ENCODE results near the gene DLGAP1.

DLGAP1 gene

DNA sequence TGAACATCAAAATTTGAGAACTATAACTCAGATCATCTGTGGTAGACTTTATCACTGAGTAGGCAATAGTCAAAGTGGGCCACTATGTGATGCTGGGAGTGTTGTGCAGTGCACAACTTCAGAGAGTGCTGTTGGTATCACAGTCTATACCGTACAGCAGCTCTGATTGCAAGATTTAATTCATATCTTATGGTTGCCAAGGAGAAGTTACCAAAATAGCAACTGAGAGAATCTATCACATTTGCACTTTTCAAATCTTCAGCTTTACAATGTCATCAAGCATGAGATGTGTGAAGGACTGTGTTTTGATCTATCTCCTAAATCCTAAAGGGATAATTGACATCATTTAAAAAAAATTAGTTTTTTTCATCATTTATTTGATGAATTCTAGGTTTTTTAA lies 216.1 kb downstream of the DLGAP1 start:
- H3K4me3 ChIP-seq (ENCODE audit: low read depth in 1 of 2, low read length in 2 of 2) = no peak overlapping the region
- no peaks in the 10 kb centered on the region for H3K36me3 ChIP-seq (ENCODE audit: control insufficient read depth in 1 of 2, insufficient read depth in 2 of 2, low read length in 2 of 2)
- H3K4me1 ChIP-seq (ENCODE audit: control insufficient read depth in 1 of 2, insufficient read depth in 2 of 2, low read length in 2 of 2) = no peaks in the 10 kb centered on the region
- no peaks in the 10 kb centered on the region for H3K27me3 ChIP-seq (ENCODE audit: low read depth, low read length)
- H3K9me3 ChIP-seq (ENCODE audit: control insufficient read depth in 1 of 2, low read length in 2 of 2) = no peaks in the 10 kb centered on the region
- H3K27ac ChIP-seq (ENCODE audit: low read length) = no peak overlapping the region

DNA sequence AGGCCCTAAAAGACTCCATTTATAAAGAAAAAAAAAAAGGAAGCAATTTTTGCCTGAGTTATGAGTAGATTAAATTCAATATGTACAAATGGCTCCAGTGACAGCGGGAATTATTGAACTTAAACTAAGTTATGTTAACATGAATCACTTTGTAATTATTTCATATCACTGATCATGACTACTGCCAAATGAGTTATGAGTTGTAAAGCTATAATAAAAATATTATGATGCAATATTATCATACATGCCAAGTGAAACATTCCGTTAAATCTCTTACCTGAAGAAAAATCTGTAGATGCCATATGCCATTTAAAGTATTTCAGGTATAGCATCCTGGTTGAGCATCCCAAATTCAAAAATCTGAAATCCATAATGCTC lies 217.5 kb downstream of the DLGAP1 start:
- Histone ChIP-seq H3K9me3 (ENCODE audit: control insufficient read depth in 1 of 2, low read length in 2 of 2) (no peaks in the 10 kb centered on the region), H3K27ac (ENCODE audit: low read length) (no peak overlapping the region), H3K4me1 (ENCODE audit: control insufficient read depth in 1 of 2, insufficient read depth in 2 of 2, low read length in 2 of 2) (no peaks in the 10 kb centered on the region), H3K4me3 (ENCODE audit: low read depth in 1 of 2, low read length in 2 of 2) (no peak overlapping the region), H3K27me3 (ENCODE audit: low read depth, low read length) (no peaks in the 10 kb centered on the region), H3K36me3 (ENCODE audit: control insufficient read depth in 1 of 2, insufficient read depth in 2 of 2, low read length in 2 of 2) (no peaks in the 10 kb centered on the region)

DNA sequence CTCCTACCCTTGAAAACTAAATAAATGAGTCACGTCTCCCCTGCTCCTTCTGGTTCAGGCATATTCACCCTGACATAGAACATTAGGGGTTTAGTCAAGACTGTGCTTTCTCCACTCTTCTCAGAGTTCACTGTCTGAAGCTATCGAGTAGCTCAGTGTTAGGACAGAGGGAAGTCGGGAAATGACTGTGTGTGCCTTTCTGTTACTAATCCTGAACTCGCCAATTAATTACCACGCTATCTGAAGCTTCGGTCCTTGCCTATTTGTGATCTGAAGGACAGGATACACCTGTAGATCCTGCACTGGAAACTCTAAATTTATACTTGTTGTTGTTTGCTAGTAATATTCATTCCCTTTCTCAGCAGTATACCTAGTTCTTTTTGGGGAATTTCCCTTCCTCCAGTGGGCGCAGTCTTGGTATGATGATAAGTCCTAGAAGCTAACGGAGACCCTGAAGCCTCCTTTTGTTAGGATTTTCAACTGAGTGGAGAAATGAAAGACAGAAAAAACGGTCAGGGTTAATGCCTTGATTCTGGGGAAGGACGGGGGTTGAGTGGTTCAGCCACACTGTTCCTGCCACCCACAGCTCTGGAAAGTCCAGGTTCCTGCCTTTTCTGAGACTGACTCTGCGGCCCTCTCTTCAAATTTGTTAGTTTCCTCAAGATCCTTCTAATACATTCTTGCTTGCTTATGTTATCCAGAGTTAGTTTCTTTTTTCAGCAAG lies 218.0 kb downstream of the DLGAP1 start:
- no peak overlapping the region for H3K4me3 ChIP-seq (ENCODE audit: low read depth in 1 of 2, low read length in 2 of 2)
- H3K27me3 ChIP-seq (ENCODE audit: low read depth, low read length) = no peaks in the 10 kb centered on the region
- no peaks in the 10 kb centered on the region for H3K36me3 ChIP-seq (ENCODE audit: control insufficient read depth in 1 of 2, insufficient read depth in 2 of 2, low read length in 2 of 2)
- H3K27ac ChIP-seq (ENCODE audit: low read length) = no peak overlapping the region
- H3K9me3 ChIP-seq (ENCODE audit: control insufficient read depth in 1 of 2, low read length in 2 of 2) = no peaks in the 10 kb centered on the region
- no peaks in the 10 kb centered on the region for H3K4me1 ChIP-seq (ENCODE audit: control insufficient read depth in 1 of 2, insufficient read depth in 2 of 2, low read length in 2 of 2)

DNA sequence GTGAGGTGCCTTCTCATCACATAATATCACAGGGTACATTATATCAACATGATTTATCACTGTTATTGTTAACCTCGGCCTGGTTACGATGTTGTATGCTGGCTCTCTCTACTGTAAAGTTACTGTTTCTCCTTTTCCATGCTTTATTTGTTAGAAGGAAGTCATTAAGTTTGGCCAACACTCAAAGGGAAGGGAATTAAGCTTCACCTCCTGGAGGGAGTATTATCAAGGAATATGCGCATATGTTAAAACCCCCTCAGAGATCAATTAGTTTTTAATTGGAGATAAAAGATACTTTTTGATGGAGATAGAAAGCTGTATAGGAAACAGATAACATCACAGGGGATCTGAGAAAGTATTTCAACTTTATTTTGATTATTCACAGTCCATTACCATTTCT lies 221.6 kb downstream of the DLGAP1 start:
- no peak overlapping the region for H3K4me3 ChIP-seq (ENCODE audit: low read depth in 1 of 2, low read length in 2 of 2)
- no peaks in the 10 kb centered on the region for H3K27me3 ChIP-seq (ENCODE audit: low read depth, low read length)
- no peak overlapping the region for H3K27ac ChIP-seq (ENCODE audit: low read length)
- H3K36me3 ChIP-seq (ENCODE audit: control insufficient read depth in 1 of 2, insufficient read depth in 2 of 2, low read length in 2 of 2) = no peaks in the 10 kb centered on the region
- H3K4me1 ChIP-seq (ENCODE audit: control insufficient read depth in 1 of 2, insufficient read depth in 2 of 2, low read length in 2 of 2) = no peaks in the 10 kb centered on the region
- H3K9me3 ChIP-seq (ENCODE audit: control insufficient read depth in 1 of 2, low read length in 2 of 2) = peaks cover 0 to 6% of the 10 kb centered on the region in 2 donors

DNA sequence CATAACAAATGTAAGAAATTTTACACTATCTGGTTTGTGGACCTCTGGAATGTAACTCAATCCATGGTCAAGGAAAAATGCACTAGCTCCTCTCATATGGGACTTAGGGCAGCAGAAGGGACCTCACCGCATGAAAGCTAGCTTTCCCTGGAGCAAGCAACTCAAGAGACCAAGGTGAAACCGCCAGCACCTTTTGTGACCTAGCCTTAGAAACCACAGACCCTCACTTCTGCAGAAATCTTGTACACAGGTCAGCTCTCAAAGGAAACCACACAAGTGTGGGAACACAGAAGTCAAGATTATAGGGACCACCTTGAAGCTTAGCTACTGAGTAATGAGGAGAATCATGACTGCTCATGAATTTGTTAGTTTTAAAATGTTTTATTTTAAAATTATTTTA lies 222.5 kb downstream of the DLGAP1 start:
- Histone ChIP-seq H3K4me3 (ENCODE audit: low read depth in 1 of 2, low read length in 2 of 2) (no peak overlapping the region), H3K9me3 (ENCODE audit: control insufficient read depth in 1 of 2, low read length in 2 of 2) (peaks cover 0 to 6% of the 10 kb centered on the region in 2 donors), H3K27ac (ENCODE audit: low read length) (no peak overlapping the region), H3K4me1 (ENCODE audit: control insufficient read depth in 1 of 2, insufficient read depth in 2 of 2, low read length in 2 of 2) (no peaks in the 10 kb centered on the region), H3K27me3 (ENCODE audit: low read depth, low read length) (no peaks in the 10 kb centered on the region), H3K36me3 (ENCODE audit: control insufficient read depth in 1 of 2, insufficient read depth in 2 of 2, low read length in 2 of 2) (no peaks in the 10 kb centered on the region)

DNA sequence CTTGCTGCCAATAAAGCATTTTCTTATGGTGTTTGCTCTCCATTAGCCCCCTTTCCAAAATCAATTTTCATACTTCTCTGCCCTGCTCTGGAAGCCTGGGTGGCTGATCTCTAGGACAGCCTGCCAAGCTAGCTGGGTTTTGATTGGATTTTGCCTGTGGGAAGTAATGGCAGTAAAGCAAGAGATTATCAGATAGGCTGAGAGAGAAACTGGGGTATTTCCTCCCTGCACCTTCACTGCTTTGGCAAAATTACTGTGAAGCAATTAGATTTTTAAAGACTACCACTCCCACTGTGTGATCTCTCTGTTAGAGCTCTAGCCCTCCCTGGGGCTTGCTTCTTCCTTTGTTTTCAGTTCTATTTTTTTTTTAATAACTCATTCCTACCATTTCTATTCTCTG lies 223.8 kb downstream of the DLGAP1 start:
- peaks cover 0 to 6% of the 10 kb centered on the region in 2 donors for H3K9me3 ChIP-seq (ENCODE audit: control insufficient read depth in 1 of 2, low read length in 2 of 2)
- H3K36me3 ChIP-seq (ENCODE audit: control insufficient read depth in 1 of 2, insufficient read depth in 2 of 2, low read length in 2 of 2) = no peaks in the 10 kb centered on the region
- no peak overlapping the region for H3K4me3 ChIP-seq (ENCODE audit: low read depth in 1 of 2, low read length in 2 of 2)
- no peaks in the 10 kb centered on the region for H3K27me3 ChIP-seq (ENCODE audit: low read depth, low read length)
- H3K4me1 ChIP-seq (ENCODE audit: control insufficient read depth in 1 of 2, insufficient read depth in 2 of 2, low read length in 2 of 2) = no peaks in the 10 kb centered on the region
- no peak overlapping the region for H3K27ac ChIP-seq (ENCODE audit: low read length)

DNA sequence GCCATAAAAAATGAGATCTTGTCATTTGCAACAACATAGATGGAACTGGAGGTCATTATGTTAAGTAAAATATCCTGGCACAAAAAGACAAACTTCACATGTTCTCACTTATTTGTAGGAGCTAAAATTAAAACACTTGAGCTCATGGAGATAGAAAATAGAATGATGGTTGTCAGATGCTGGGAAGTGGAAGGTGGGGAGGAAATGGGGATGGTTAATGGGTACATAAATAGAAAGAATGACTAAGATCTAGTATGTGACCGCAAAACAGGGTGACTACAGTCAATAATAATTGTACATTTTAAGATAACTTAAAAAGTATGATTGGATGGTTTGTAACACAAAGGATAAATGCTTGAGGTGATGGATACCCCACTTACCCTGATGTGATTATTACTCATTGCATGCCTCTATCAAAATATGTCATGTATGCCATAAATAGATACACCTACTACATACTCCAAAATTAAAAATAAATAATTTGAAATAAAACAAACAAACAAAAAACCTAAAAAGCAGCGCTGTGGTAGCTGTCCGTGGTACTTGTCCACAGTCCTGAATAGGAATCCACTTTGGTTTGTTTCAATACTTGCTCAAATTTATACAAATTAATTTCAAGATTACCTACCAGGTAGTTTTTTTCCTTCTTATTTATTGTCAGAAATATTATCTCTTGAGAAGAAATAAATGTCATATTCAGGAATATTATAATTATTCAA lies 224.5 kb downstream of the DLGAP1 start:
- H3K27ac ChIP-seq (ENCODE audit: low read length) = no peak overlapping the region
- no peaks in the 10 kb centered on the region for H3K36me3 ChIP-seq (ENCODE audit: control insufficient read depth in 1 of 2, insufficient read depth in 2 of 2, low read length in 2 of 2)
- H3K9me3 ChIP-seq (ENCODE audit: control insufficient read depth in 1 of 2, low read length in 2 of 2) = peaks cover 0 to 6% of the 10 kb centered on the region in 2 donors
- no peaks in the 10 kb centered on the region for H3K4me1 ChIP-seq (ENCODE audit: control insufficient read depth in 1 of 2, insufficient read depth in 2 of 2, low read length in 2 of 2)
- no peak overlapping the region for H3K4me3 ChIP-seq (ENCODE audit: low read depth in 1 of 2, low read length in 2 of 2)
- H3K27me3 ChIP-seq (ENCODE audit: low read depth, low read length) = no peaks in the 10 kb centered on the region

DNA sequence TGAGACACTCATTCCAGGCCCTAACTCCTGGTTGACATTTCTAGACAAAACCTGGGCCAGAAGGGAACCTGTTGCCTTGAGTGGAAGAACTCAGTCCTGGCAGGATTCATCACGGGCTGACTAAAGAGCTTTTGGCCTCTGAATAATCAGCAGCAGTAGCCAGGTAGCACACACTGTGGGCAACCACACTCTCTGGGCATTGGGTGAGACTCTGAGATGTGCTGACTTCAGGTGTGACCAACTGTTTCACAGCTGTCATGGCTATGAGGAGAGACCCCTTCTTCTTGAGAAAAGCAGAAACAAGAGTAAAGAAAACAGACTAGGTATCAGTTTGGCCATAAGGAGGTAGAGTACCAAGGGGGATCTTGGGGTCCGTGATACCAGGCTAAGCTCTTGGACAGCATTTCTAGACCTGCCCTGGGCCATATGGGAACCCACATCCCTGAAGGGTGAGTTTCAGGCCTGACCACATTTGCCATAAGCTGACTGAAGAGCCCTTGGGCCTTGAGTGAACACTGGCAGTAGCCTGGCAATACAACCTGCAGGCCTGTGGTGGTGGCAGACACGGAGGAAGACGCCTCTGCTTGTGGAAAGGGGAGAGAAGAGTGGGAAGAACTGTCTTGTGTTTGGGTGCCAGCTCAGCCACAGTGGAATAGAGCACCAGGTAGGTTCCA lies 230.9 kb downstream of the DLGAP1 start:
- Histone ChIP-seq H3K27ac (ENCODE audit: low read length) (no peak overlapping the region), H3K4me3 (ENCODE audit: low read depth in 1 of 2, low read length in 2 of 2) (no peak overlapping the region), H3K27me3 (ENCODE audit: low read depth, low read length) (no peaks in the 10 kb centered on the region), H3K9me3 (ENCODE audit: control insufficient read depth in 1 of 2, low read length in 2 of 2) (peaks cover 0 to 1% of the 10 kb centered on the region in 2 donors), H3K36me3 (ENCODE audit: control insufficient read depth in 1 of 2, insufficient read depth in 2 of 2, low read length in 2 of 2) (no peaks in the 10 kb centered on the region), H3K4me1 (ENCODE audit: control insufficient read depth in 1 of 2, insufficient read depth in 2 of 2, low read length in 2 of 2) (no peaks in the 10 kb centered on the region)

DNA sequence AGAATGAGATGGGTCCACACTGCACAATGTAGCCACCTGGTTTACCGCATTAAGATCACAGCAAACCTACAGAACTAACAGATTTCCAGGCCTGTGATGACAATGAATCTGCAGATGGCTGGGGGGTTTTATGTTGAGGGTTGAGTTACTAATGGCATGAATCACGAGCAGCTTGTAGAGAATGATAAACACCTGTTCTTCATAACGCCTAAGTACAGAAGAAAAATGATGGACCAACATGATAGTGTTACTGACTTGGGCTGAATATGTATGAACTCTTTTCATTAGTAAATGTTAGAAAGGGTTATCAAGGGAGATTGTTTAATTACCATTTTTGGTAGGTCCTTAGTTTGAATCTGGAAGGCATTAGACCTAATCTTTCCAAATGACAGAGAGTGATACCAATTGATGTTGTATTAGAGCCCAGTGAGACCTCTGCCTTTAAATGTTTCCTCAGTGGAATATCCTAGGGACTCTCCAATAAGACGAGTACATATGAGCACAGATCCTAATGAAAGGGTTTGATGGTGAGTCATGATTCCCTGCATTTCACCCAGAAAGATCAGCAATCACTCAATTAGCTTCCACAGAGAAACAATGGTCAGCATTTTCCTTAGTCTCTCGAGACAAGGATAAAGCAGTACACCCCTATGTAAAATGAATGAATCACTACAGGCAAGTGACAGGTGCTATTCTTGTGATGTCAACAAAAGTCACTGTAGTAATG lies 243.8 kb downstream of the DLGAP1 start:
- Histone ChIP-seq H3K27ac (ENCODE audit: low read length) (no peak overlapping the region), H3K4me3 (ENCODE audit: low read depth in 1 of 2, low read length in 2 of 2) (no peak overlapping the region), H3K27me3 (ENCODE audit: low read depth, low read length) (no peaks in the 10 kb centered on the region), H3K4me1 (ENCODE audit: control insufficient read depth in 1 of 2, insufficient read depth in 2 of 2, low read length in 2 of 2) (no peaks in the 10 kb centered on the region), H3K36me3 (ENCODE audit: control insufficient read depth in 1 of 2, insufficient read depth in 2 of 2, low read length in 2 of 2) (no peaks in the 10 kb centered on the region), H3K9me3 (ENCODE audit: control insufficient read depth in 1 of 2, low read length in 2 of 2) (no peaks in the 10 kb centered on the region)

DNA sequence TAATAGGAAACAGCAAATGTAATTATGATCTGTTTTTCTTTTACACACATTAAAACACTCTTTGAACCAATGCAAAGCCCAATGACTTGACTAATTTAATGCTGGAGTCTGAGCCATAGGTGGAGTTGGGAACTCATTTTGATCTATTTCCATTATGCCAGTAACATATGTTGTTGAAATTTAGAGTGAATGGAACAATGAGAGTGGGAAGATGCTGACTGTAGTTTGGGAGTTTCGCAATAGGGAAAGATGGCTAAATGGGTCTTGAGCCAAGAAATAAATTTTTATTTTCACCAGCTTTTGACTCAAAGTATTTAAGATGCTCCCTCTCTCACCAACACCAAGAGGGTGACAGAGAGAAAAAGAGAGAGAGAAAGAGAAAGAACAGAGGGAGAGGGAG lies 246.7 kb downstream of the DLGAP1 start:
- Histone ChIP-seq H3K4me1 (ENCODE audit: control insufficient read depth in 1 of 2, insufficient read depth in 2 of 2, low read length in 2 of 2) (no peaks in the 10 kb centered on the region), H3K9me3 (ENCODE audit: control insufficient read depth in 1 of 2, low read length in 2 of 2) (no peaks in the 10 kb centered on the region), H3K27ac (ENCODE audit: low read length) (no peak overlapping the region), H3K36me3 (ENCODE audit: control insufficient read depth in 1 of 2, insufficient read depth in 2 of 2, low read length in 2 of 2) (no peaks in the 10 kb centered on the region), H3K4me3 (ENCODE audit: low read depth in 1 of 2, low read length in 2 of 2) (no peak overlapping the region), H3K27me3 (ENCODE audit: low read depth, low read length) (no peaks in the 10 kb centered on the region)

DNA sequence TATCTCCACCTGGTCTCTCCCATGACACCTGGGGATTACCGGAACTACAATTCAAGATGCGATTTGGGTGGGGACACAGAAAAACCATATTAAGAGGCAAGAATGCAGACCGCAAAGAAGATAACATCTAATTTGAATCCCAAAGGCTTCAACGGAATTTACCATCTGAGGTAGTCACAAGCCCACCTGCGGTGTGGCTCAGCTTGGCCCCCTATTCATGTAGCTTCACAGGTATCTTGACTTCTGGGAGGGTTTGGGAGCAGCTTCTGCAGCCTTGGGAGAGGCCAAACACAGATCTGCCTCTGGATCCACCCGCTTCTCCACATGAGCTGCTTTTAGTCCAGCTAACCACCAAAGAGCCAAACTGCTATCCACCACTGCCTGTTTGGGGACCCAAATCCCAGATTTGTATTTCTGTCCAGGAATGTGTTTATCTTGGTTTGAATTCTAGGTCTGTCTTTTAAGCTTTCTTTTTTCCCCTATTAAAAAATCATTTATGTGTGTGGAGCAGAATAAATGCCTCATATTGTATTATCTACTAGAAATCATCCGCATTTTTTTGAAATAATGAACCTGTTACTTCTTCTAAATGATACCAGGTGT lies 247.6 kb downstream of the DLGAP1 start:
- H3K36me3 ChIP-seq (ENCODE audit: control insufficient read depth in 1 of 2, insufficient read depth in 2 of 2, low read length in 2 of 2) = no peaks in the 10 kb centered on the region
- H3K9me3 ChIP-seq (ENCODE audit: control insufficient read depth in 1 of 2, low read length in 2 of 2) = no peaks in the 10 kb centered on the region
- no peak overlapping the region for H3K4me3 ChIP-seq (ENCODE audit: low read depth in 1 of 2, low read length in 2 of 2)
- H3K27ac ChIP-seq (ENCODE audit: low read length) = no peak overlapping the region
- H3K27me3 ChIP-seq (ENCODE audit: low read depth, low read length) = no peaks in the 10 kb centered on the region
- no peaks in the 10 kb centered on the region for H3K4me1 ChIP-seq (ENCODE audit: control insufficient read depth in 1 of 2, insufficient read depth in 2 of 2, low read length in 2 of 2)

Data from muscle layer of duodenum (tissue), 2 donors.